H1 (cell line): ENCODE results near the gene DOCK9. TPM values are rescaled to one million over a fixed set of nuclear protein-coding genes. Genes with fewer than 3 reads are reported as not detected.
A peak's percentile ranks its signal among the peaks of the same experiment; 100 is the strongest.

ENCODE experiments used
- CTCF ChIA-PET: fragments of 300-600 bp; sonication (Branson Sonifier 250); formaldehyde crosslinking; loops from one replicate; lab custom pipeline; 2021; ENCODE audit not compliant: partially characterized antibody; lab: Charles Lee
- POLR2A ChIA-PET: fragments of 300-600 bp; sonication (Branson Sonifier 250); formaldehyde crosslinking; loops from one replicate; lab custom pipeline; 2021; ENCODE audit warnings: inconsistent platforms; ENCODE audit not compliant: partially characterized antibody; lab: Charles Lee
- DNase-seq, 2 experiments: peaks; one replicate each; pipeline versions ENCODE4 v3.0.0 to v3.0.0-alpha.2; 2010 to 2022; ENCODE audit warnings: low spot score in 2 of 2, low read depth in 1 of 2, mixed read lengths in 1 of 2
- FAIRE-seq: peaks from 2 replicates; lab custom pipeline; 2011; peaks lifted over from hg19 to GRCh38; lab: Jason Lieb, UNC
- H2AFZ ChIP-seq: 2 replicates; pipeline ENCODE4 v1.8.1; 2012; ENCODE audit warnings: low read length, inconsistent platforms
- H2AK5ac ChIP-seq: 2 replicates; pipeline ENCODE4 v1.6.1; 2013; ENCODE audit warnings: low read depth, low read length
- H2BK120ac ChIP-seq: replicated peaks from 2 replicates; pipeline ENCODE3; 2013; ENCODE audit warnings: low read depth, low read length, inconsistent platforms
- H2BK12ac ChIP-seq: 2 replicates; pipeline ENCODE4 v1.6.1; 2013; ENCODE audit warnings: low read depth, low read length
- H2BK15ac ChIP-seq: 2 replicates; pipeline ENCODE4 v1.6.1; 2013; ENCODE audit warnings: low read length
- H2BK20ac ChIP-seq: 2 replicates; pipeline ENCODE4 v1.6.1; 2013; ENCODE audit warnings: low read length
- H2BK5ac ChIP-seq: 2 replicates; pipeline ENCODE4 v1.6.1; 2013; ENCODE audit warnings: low read depth, low read length
- H3K14ac ChIP-seq: 2 replicates; pipeline ENCODE4 v1.6.1; 2013; ENCODE audit warnings: inconsistent platforms; ENCODE audit not compliant: insufficient read length
- H3K18ac ChIP-seq: 2 replicates; pipeline ENCODE4 v1.6.1; 2013; ENCODE audit warnings: low read length; ENCODE audit errors: extremely low read depth
- H3K23ac ChIP-seq: 2 replicates; pipeline ENCODE4 v1.6.1; 2013; ENCODE audit warnings: inconsistent platforms; ENCODE audit not compliant: insufficient read length
- H3K23me2 ChIP-seq: 2 replicates; pipeline ENCODE4 v1.6.1; 2013; ENCODE audit warnings: low read depth, low read length
- H3K27ac ChIP-seq: 2 replicates; pipeline ENCODE4 v1.6.1; 2011; ENCODE audit warnings: low read depth, low read length, inconsistent platforms
- H3K27me3 ChIP-seq, 4 experiments: replicated peaks in 1 of 4; 1 replicate in 1 of 4; 2 replicates in 3 of 4; pipeline versions ENCODE4 v1.6.1 to v1.8.1; 2011 to 2013; ENCODE audit warnings: low read length in 3 of 4, mild to moderate bottlenecking in 3 of 4, inconsistent platforms in 2 of 4, mixed read lengths in 2 of 4, moderate library complexity in 1 of 4; ENCODE audit not compliant: control insufficient read depth in 3 of 4, insufficient read depth in 3 of 4; ENCODE audit errors: extremely low read depth in 1 of 4
- H3K36me3 ChIP-seq, 4 experiments: 2 replicates each; pipeline versions ENCODE4 v1.6.1 to v1.8.1; 2011 to 2013; ENCODE audit warnings: mild to moderate bottlenecking in 4 of 4, low read length in 3 of 4, moderate library complexity in 2 of 4, control low read depth in 1 of 4, inconsistent platforms in 1 of 4; ENCODE audit not compliant: insufficient read depth in 4 of 4, control insufficient read depth in 2 of 4
- H3K4ac ChIP-seq: replicated peaks from 2 replicates; pipeline ENCODE3; 2013; ENCODE audit warnings: low read length, low read depth, mixed read lengths, inconsistent platforms; ENCODE audit not compliant: insufficient read length
- H3K4me1 ChIP-seq, 4 experiments: replicated peaks in 1 of 4; 1 replicate in 1 of 4; 2 replicates in 3 of 4; pipeline versions ENCODE4 v1.6.1 to v1.8.1; 2011 to 2013; ENCODE audit warnings: low read length in 3 of 4, inconsistent platforms in 2 of 4, mixed read lengths in 1 of 4; ENCODE audit not compliant: insufficient read depth in 4 of 4, control insufficient read depth in 3 of 4
- H3K4me2 ChIP-seq, 2 experiments: 2 replicates each; pipeline versions ENCODE4 v1.6.1 to v1.8.1; 2011 to 2013; ENCODE audit warnings: low read depth in 2 of 2, low read length in 2 of 2, control low read depth in 1 of 2, inconsistent platforms in 1 of 2, mild to moderate bottlenecking in 1 of 2; ENCODE audit not compliant: insufficient read depth in 1 of 2
- H3K4me3 ChIP-seq, 4 experiments: fragments of 200-600, 300-600 bp in 1 of 4; sonication (generic), shearing (Covaris generic), sonication (Bioruptor Twin) in 1 of 4; 2 replicates each; pipeline versions ENCODE4 v1.5.1 to v1.8.1; 2011 to 2016; ENCODE audit warnings: low read length in 4 of 4, low read depth in 3 of 4, control low read depth in 2 of 4, inconsistent platforms in 2 of 4, mild to moderate bottlenecking in 2 of 4, mixed read lengths in 1 of 4, moderate library complexity in 1 of 4; ENCODE audit not compliant: insufficient read depth in 2 of 4; ENCODE audit errors: extremely low read depth in 1 of 4
- H3K56ac ChIP-seq: replicated peaks from 2 replicates; pipeline ENCODE3; 2013; ENCODE audit warnings: low read depth, mild to moderate bottlenecking, mixed read lengths, low read length, inconsistent platforms; ENCODE audit not compliant: insufficient read length
- H3K79me1 ChIP-seq: 2 replicates; pipeline ENCODE4 v1.6.1; 2013; ENCODE audit warnings: low read depth, low read length, control low read depth
- H3K79me2 ChIP-seq, 2 experiments: 2 replicates each; pipeline versions ENCODE4 v1.6.1 to v1.8.1; 2012 to 2013; ENCODE audit warnings: low read length in 2 of 2, mild to moderate bottlenecking in 2 of 2, inconsistent platforms in 1 of 2; ENCODE audit not compliant: insufficient read depth in 2 of 2, control insufficient read depth in 1 of 2
- H3K9ac ChIP-seq, 4 experiments: replicated peaks in 1 of 4; 1 replicate in 1 of 4; 2 replicates in 3 of 4; pipeline versions ENCODE4 v1.6.1 to v1.8.1; 2011 to 2013; ENCODE audit warnings: low read depth in 3 of 4, low read length in 3 of 4, control low read depth in 2 of 4, mild to moderate bottlenecking in 2 of 4, moderate library complexity in 2 of 4, inconsistent platforms in 1 of 4; ENCODE audit errors: extremely low read depth in 1 of 4
- H3K9me3 ChIP-seq, 2 experiments: 2 replicates each; pipeline versions ENCODE4 v1.6.1 to v1.8.1; 2012 to 2013; ENCODE audit warnings: mild to moderate bottlenecking in 2 of 2, moderate library complexity in 2 of 2, control low read depth in 1 of 2, inconsistent platforms in 1 of 2, low read depth in 1 of 2, low read length in 1 of 2, mixed read lengths in 1 of 2; ENCODE audit not compliant: insufficient read depth in 2 of 2
- H4K20me1 ChIP-seq, 2 experiments: replicated peaks in 1 of 2; 2 replicates each; pipeline versions ENCODE3 to v1.8.1; 2011 to 2013; ENCODE audit warnings: inconsistent platforms in 2 of 2, low read length in 2 of 2, mild to moderate bottlenecking in 1 of 2; ENCODE audit not compliant: insufficient read depth in 2 of 2, control insufficient read depth in 1 of 2
- H4K5ac ChIP-seq: 2 replicates; pipeline ENCODE4 v1.6.1; 2013; ENCODE audit warnings: low read length, low read depth, mixed read lengths, inconsistent platforms; ENCODE audit not compliant: insufficient read length
- H4K8ac ChIP-seq: 2 replicates; pipeline ENCODE4 v1.8.0; 2013; ENCODE audit warnings: mild to moderate bottlenecking, moderate library complexity, low read length, inconsistent platforms; ENCODE audit not compliant: insufficient read depth; ENCODE audit errors: extremely low read depth
- H4K91ac ChIP-seq: replicated peaks from 2 replicates; pipeline ENCODE3; 2013; ENCODE audit warnings: low read length, mixed read lengths, inconsistent platforms; ENCODE audit not compliant: insufficient read length
- NRF1 ChIP-seq: IDR thresholded peaks from 2 replicates; pipeline ENCODE4 v1.6.1; 2011; ENCODE audit warnings: mild to moderate bottlenecking, low read depth, low read length, improper control_type of control experiment
- WGBS, 2 experiments: shearing (Covaris generic) in 1 of 2; methylation state at CpG; one replicate each; pipeline versions ENCODE4 v1.1.6 to v1.1.7; 2013 to 2015; ENCODE audit warnings: low lambda C conversion rate in 2 of 2, mixed read lengths in 2 of 2, inconsistent platforms in 1 of 2, low coverage in 1 of 2, missing lambda C conversion rate in 1 of 2; ENCODE audit not compliant: insufficient replicate concordance in 2 of 2, insufficient coverage in 1 of 2, insufficient read length in 1 of 2; ENCODE audit errors: extremely low coverage in 1 of 2, missing lambda C conversion rate in 1 of 2; 5-methylcytosine and 5-hydroxymethylcytosine counted together
- polyA plus RNA-seq, 7 experiments: library from polyadenylated mRNA; depleted of rRNA in 3 of 7; stranded (reverse) in 5 of 7; unstranded in 2 of 7; fragments of >200 nt in 5 of 7; fragments of 200-250 nt in 2 of 7; gene quantifications; 1 replicate in 5 of 7; 2 replicates in 1 of 7; 4 replicates in 1 of 7; pipeline versions ENCODE4 v1.2.1 to v1.2.3, GENCODE V29; 2011 to 2013; ENCODE audit warnings: missing spikeins in 2 of 7, mixed read lengths in 2 of 7
- total RNA-seq: library from RNA; stranded (reverse); fragmentation: NEBNext Ultra II Directional; extraction: Animal tissue kit (Norgen Biotek cat#: 25700); gene quantifications from 2 replicates; pipeline ENCODE4 v1.2.1, GENCODE V29; 2021

Gene DOCK9
- total and polyA plus RNA-seq, 2 of the 8 experiments (the other 6 are each of a cell fraction or from before 2014, with no cell fraction given), result 21.6 to 31.5 TPM

DNA sequence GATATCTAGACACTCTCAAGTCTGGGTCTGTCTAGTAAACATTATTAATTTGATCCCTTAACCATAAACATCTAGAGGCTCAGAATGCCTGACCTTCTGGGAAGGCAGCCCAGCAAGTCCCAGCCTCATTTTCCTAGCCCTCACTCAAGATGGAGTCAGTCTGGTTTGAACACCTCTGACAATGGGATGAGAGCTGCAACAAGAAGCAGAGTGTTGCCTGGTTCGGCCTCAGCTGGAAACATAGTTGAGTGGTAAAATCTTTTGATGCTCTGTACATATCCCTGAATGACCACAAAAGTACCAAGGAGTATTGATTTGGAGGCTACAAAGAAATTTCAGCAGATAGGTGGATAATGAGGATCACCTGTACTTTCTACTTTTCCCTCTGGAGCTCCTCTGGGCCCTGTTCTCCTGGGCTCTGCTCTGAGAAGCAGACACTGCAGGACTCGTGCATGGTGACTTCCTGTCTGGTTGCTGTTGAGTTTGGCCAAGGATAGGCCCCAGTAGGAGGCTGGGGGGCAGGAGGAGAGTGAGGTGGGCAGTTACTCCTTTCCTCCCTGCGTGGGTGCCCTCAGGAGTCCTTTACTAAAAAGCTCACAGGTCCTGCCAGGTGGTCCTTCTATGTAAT lies 157.0 kb downstream of the DOCK9 start:
- no peak overlapping the region for H2BK15ac ChIP-seq
- H4K8ac ChIP-seq, result no peak overlapping the region
- peak overlapping the region; percentile 68; the same call in 1 of the 2 replicates for H2BK5ac ChIP-seq
- ChIA-PET POLR2A (interaction anchor here (0.7 kb wide), 1 partner anchor 14 kb away, joined by 3 read pairs; no protein-coding TSS in a partner anchor), CTCF (interaction anchor here (0.7 to 1.5 kb wide), 7 partner anchors 13 to 366 kb away, joined by 3 to 5 read pairs (median 3); no protein-coding TSS in a partner anchor)
- no peak for FAIRE-seq
- no peak overlapping the region for H3K4ac ChIP-seq
- peak overlapping the region; percentile 29 to 55; a peak in 2 of 4 replicates for H3K4me2 ChIP-seq
- DNase-seq, result no peak
- WGBS, 2 experiments, result 50% methylated on average over 3 of the region's 3 CpGs; no CpG with 5 or more reads in 1 of the 2 experiments
- no peaks in the 10 kb centered on the region for H3K36me3 ChIP-seq
- H4K20me1 ChIP-seq, result no peaks in the 10 kb centered on the region
- H3K23me2 ChIP-seq, result no peaks in the 10 kb centered on the region
- no peak overlapping the region for H3K23ac ChIP-seq
- H4K5ac ChIP-seq, result no peak overlapping the region
- H3K4me3 ChIP-seq, result peak overlapping the region in 1 of 4 experiments; percentile 10; a peak in 1 of 8 replicates
- H3K79me2 ChIP-seq, result no peaks in the 10 kb centered on the region
- no peaks in the 10 kb centered on the region for H3K9me3 ChIP-seq
- peak overlapping the region in 1 of 4 experiments; percentile 57; a peak in 1 of 7 replicates for H3K9ac ChIP-seq
- H2AK5ac ChIP-seq, result no peak overlapping the region
- H3K27me3 ChIP-seq, result no peaks in the 10 kb centered on the region
- peak overlapping the region; percentile 98 for H2AFZ ChIP-seq
- H3K4me1 ChIP-seq, result peaks cover 0 to 18% (median 8%) of the 10 kb centered on the region in 4 experiments; a peak in 5 of 7 replicates
- no peak overlapping the region for H3K56ac ChIP-seq
- 0 out of 2 replicates have a peak overlapping the region, but pooled peaks have one; percentile 55 for H2BK12ac ChIP-seq
- peak overlapping the region; percentile 84 for H3K18ac ChIP-seq
- no peak overlapping the region for H2BK20ac ChIP-seq
- H4K91ac ChIP-seq, result no peak overlapping the region
- peak overlapping the region; percentile 66 for H3K27ac ChIP-seq
- H3K14ac ChIP-seq, result no peak overlapping the region
- no peak overlapping the region for H2BK120ac ChIP-seq
- H3K79me1 ChIP-seq, result no peaks in the 10 kb centered on the region
- no peak for TF ChIP-seq NRF1
